Peyer's patch (tissue), 4 donors: ENCODE measurements around the gene LONRF3. TPM values are rescaled to one million over a fixed set of nuclear protein-coding genes. Genes with fewer than 3 reads are reported as not detected.
"Not testable (repeated sequence)": the region's sequence is repeated elsewhere in the genome, so short reads cannot be mapped to it uniquely, and the experiment has no call there.

Experiments used
- DNase-seq, 3 donors: peaks; one replicate each; pipeline ENCODE4 v3.0.0-alpha.2; 2017 to 2019
- H3K27ac ChIP-seq, 4 donors: fragments of 200-600 bp; sonication (generic); one replicate each; pipeline ENCODE4 v1.5.1; 2016 to 2019
- H3K27me3 ChIP-seq, 2 donors: fragments of 200-600 bp; sonication (generic); one replicate each; pipeline ENCODE4 v1.5.1; 2019
- H3K36me3 ChIP-seq, 3 donors: fragments of 200-600 bp; sonication (generic); one replicate each; pipeline ENCODE4 v1.5.1; 2016 to 2019
- H3K4me1 ChIP-seq, 4 donors: fragments of 200-600 bp; sonication (generic); one replicate each; pipeline ENCODE4 v1.5.1; 2016 to 2019
- H3K4me3 ChIP-seq, 4 donors: fragments of 200-600 bp; sonication (generic); 1 replicate in 3 of 4; 2 replicates in 1 of 4; pipeline ENCODE4 v1.5.1; 2016 to 2019; ENCODE audit warnings: mild to moderate bottlenecking in 1 of 4
- H3K9me3 ChIP-seq, 4 donors: fragments of 200-600 bp; sonication (generic); one replicate each; pipeline ENCODE4 v1.5.1; 2016 to 2019; ENCODE audit warnings: mild to moderate bottlenecking in 1 of 4
- POLR2A ChIP-seq, 2 donors: fragments of 450-650 bp; IDR thresholded peaks; one replicate each; pipeline ENCODE4 v1.5.1; 2017; ENCODE audit warnings: antibody characterized with exemption in 2 of 2, mild to moderate bottlenecking in 2 of 2, moderate library complexity in 2 of 2
- total RNA-seq, 4 donors: library from RNA; depleted of rRNA; stranded (reverse); fragments of >200 nt; gene quantifications; one replicate each; pipeline ENCODE4 v1.1.0, GENCODE V29; 2016
- TF ChIP-seq, protein P1 (sequence below), 6 experiments: fragments of 450-650 bp in 4 of 6; fragments of 200-600 bp in 2 of 6; sonication (generic) in 1 of 6; IDR thresholded peaks; one replicate each; pipeline ENCODE4 v1.5.1; 2017 to 2019; ENCODE audit warnings: antibody characterized with exemption in 6 of 6, mild to moderate bottlenecking in 3 of 6, moderate library complexity in 1 of 6

LONRF3 gene
- total RNA-seq, 4 donors from 2014 or later = 5.0 to 10.7 (median 6.6) TPM

DNA sequence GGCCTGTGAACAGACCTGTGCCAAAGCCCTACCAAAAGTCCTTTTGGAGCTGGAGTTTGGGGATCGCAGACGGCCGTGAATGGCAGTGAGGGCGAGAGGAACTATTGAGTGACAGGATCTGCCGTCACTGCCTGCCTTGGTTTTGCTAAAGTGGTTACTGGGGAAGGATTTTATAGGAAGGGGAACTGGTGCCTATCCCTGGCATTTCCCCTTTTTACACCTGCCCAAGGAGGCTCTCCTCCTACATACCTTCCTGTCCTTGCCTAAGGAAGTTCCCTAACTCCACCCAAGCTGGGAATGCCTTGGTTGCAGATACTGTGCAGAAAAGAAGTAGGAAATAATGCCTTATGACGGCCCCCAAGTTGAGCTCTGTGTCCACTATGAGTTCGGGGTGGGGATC, 14.5 kb downstream of the LONRF3 start:
- Histone ChIP-seq H3K27me3 (no peaks in the 10 kb centered on the region), H3K36me3 (no peaks in the 10 kb centered on the region), H3K9me3 (no peaks in the 10 kb centered on the region), H3K4me1 (no peaks in the 10 kb centered on the region), H3K27ac (no peak overlapping the region), H3K4me3 (no peak overlapping the region)
- no peak for DNase-seq
- no peak for TF ChIP-seq POLR2A (IDR thresholded peaks at IDR 0.05)
- TF ChIP-seq, protein P1, sequence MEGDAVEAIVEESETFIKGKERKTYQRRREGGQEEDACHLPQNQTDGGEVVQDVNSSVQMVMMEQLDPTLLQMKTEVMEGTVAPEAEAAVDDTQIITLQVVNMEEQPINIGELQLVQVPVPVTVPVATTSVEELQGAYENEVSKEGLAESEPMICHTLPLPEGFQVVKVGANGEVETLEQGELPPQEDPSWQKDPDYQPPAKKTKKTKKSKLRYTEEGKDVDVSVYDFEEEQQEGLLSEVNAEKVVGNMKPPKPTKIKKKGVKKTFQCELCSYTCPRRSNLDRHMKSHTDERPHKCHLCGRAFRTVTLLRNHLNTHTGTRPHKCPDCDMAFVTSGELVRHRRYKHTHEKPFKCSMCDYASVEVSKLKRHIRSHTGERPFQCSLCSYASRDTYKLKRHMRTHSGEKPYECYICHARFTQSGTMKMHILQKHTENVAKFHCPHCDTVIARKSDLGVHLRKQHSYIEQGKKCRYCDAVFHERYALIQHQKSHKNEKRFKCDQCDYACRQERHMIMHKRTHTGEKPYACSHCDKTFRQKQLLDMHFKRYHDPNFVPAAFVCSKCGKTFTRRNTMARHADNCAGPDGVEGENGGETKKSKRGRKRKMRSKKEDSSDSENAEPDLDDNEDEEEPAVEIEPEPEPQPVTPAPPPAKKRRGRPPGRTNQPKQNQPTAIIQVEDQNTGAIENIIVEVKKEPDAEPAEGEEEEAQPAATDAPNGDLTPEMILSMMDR (IDR thresholded peaks at IDR 0.05) = no peak

DNA sequence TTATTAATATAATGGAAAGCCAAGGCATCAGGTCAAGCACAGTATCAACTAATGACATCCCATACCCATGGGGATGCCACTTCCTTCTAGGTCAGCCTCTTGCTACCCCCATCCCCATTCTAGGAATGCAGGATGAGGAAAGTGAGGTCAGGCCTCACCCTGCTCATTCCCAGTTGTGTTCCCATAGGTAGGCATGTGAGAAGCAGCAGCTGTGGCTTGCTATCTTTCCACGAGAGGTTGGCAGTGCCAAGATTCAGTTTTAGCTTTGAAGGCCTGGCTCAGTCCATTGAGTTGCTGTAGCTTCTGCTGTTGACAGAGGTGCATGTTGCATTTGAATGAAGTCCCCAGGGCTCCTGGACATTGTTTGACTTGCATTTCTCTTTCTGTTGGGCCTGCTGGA, 15.5 kb downstream of the LONRF3 start:
- Histone ChIP-seq H3K27ac (no peak overlapping the region), H3K4me3 (no peak overlapping the region), H3K4me1 (no peaks in the 10 kb centered on the region), H3K27me3 (no peaks in the 10 kb centered on the region), H3K9me3 (no peaks in the 10 kb centered on the region), H3K36me3 (no peaks in the 10 kb centered on the region)
- TF ChIP-seq, protein P1 (IDR thresholded peaks at IDR 0.05) = no peak
- TF ChIP-seq POLR2A (IDR thresholded peaks at IDR 0.05) = no peak
- DNase-seq = no peak

DNA sequence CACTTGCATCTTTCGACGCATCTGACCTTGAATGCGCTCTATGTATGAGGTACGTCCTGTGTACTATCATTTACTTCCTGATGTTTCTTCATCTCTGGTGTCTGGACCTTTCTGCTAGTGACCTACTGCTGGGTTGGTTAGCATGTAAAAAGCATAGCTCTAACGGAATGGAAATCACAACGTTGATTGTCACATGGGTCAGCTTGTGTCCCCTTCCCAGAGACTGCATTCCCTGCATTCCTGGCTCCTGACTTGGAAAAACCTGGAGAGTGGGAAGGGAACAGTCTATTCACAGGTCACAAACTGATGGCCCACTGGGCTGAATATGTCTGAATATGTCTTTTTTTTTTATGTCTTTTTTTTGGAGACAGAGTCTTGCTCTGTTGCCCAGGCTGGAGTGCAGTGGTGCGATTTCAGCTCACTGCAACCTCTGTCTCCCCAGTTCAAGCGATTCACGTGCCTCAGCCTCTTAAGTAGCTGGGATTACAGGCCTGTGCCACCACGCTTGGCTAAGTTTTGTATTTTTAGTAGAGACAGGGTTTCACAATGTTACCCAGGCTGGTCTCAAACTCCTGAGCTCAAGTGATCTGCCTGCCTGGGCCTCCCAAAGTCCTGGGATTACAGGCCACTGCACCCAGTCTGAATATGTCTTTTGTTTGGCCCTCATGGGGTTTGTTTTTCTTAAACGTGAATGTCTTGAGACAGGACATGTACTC, 16.3 kb downstream of the LONRF3 start:
- peak in 1 of 3 donors; percentile 17 for DNase-seq
- Histone ChIP-seq H3K4me1 (no peaks in the 10 kb centered on the region), H3K36me3 (no peaks in the 10 kb centered on the region), H3K9me3 (no peaks in the 10 kb centered on the region), H3K4me3 (no peak overlapping the region), H3K27ac (no peak overlapping the region), H3K27me3 (no peaks in the 10 kb centered on the region)
- TF ChIP-seq, protein P1 (IDR thresholded peaks at IDR 0.05) = no peak
- no peak for TF ChIP-seq POLR2A (IDR thresholded peaks at IDR 0.05)

DNA sequence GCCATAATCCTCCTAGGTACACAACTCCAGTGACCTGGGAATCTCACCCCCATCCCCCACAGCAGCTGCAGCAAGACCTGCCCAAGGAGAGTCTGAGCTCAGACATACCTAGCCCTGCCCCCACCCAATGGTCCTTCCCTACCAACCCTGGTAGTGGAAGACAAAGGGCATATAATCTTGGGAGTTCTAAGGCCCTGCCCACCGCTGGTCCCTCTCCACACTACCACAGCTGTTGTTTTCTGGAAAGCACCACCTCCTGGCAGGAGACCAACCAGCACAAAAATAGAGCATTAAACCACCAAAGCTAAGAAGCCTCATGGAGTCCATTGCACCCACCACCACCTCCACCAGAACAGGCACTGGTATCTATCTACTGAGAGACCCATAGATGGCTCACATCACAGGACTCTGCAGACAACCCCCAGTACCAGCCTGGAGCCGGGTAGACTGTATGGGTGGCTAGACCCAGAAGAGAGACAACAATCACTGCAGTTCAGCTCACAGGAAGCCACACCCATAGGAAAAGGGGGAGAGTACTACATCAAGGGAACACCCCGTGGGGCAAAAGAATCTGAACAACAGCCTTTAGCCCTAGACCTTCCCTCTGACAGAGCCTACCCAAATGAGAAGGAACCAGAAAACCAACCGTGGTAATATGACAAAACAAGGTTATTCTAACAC, 18.2 kb downstream of the LONRF3 start:
- not testable (repeated sequence) for H3K27ac ChIP-seq, H3K4me3 ChIP-seq, DNase-seq, H3K27me3 ChIP-seq, H3K4me1 ChIP-seq, H3K9me3 ChIP-seq, H3K36me3 ChIP-seq

DNA sequence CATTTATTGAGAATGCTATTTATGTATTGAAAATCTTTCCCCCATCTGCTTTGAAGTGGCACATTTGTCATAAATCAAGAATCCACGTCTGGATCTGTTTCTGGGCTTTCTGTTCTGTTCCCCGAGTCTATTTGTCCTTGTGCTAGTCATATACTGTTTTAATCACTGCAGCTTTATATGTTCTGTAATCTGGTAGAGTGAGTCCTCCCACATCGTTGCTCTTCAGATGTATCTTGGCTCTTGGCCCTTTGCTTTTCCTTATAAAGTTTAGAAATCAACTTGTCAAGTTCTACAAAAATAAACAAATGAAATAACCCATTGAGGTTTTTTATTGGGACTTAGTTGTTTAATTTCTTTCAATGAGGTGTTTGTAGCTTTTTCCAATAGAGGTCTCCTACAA, 29.0 kb downstream of the LONRF3 start:
- TF ChIP-seq, protein P1 (IDR thresholded peaks at IDR 0.05) = no peak
- no peak for TF ChIP-seq POLR2A (IDR thresholded peaks at IDR 0.05)
- no peaks in the 10 kb centered on the region for H3K27me3 ChIP-seq
- H3K9me3 ChIP-seq = no peaks in the 10 kb centered on the region
- H3K4me3 ChIP-seq = no peak overlapping the region
- no peaks in the 10 kb centered on the region for H3K4me1 ChIP-seq
- no peak overlapping the region for H3K27ac ChIP-seq
- no peak for DNase-seq
- no peaks in the 10 kb centered on the region for H3K36me3 ChIP-seq

DNA sequence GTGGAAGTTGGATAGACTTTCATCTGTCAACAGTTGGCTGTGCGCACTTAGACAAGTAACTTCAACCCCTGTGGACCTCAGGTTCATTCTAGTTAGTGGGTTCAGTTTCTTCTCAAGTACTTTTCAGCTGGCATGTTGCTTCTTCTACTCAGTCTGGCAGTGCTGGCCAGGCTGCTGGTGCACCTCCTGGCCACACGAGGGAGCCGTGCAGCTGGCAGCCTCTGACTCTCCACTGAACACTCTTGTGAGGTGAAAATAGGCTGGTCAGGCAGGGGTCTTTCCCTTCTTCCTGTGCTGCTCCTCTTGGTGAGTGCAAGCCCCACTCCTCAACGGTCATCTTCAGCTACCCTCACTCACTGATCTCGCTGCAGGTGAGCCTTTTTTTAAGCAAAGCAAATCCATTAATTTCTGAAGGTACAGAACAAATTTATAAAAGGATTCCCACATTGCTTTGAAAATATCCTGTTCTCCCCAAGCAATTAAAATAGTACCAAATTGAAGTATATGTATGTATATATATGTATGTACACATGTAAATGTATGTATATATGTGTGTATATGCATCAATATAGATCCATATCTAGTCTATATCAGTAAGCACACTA, 30.6 kb downstream of the LONRF3 start:
- Histone ChIP-seq H3K4me3 (no peak overlapping the region), H3K27ac (no peak overlapping the region), H3K4me1 (no peaks in the 10 kb centered on the region), H3K27me3 (no peaks in the 10 kb centered on the region), H3K36me3 (no peaks in the 10 kb centered on the region), H3K9me3 (no peaks in the 10 kb centered on the region)
- peak; percentile 42 to 77 (median 66) for DNase-seq
- TF ChIP-seq POLR2A (IDR thresholded peaks at IDR 0.05) = no peak
- TF ChIP-seq, protein P1 (IDR thresholded peaks at IDR 0.05) = peak; percentile 43 to 73 (median 62)
